Fibroblast of lung (primary cell): ENCODE measurements around the gene HMCN2.

Experiments used
- CTCF ChIP-seq, 2 donors: IDR thresholded peaks in 1 of 2; conservative IDR thresholded peaks in 1 of 2; 1 replicate in 1 of 2; 2 replicates in 1 of 2; pipeline ENCODE4 v1.5.1; 2011 to 2012; ENCODE audit warnings: low read length in 2 of 2, control low read depth in 1 of 2, inconsistent platforms in 1 of 2, low read depth in 1 of 2, mild to moderate bottlenecking in 1 of 2
- EZH2 ChIP-seq: IDR thresholded peaks from 2 replicates; pipeline ENCODE4 v1.5.1; 2012; ENCODE audit warnings: low read length, control low read depth, mild to moderate bottlenecking; ENCODE audit errors: missing control alignments

GRCh38 chr9:130356033-130356432 is 90.5 kb downstream of the HMCN2 start:
- TF ChIP-seq EZH2 (no peak), CTCF (conservative IDR thresholded peaks at IDR 0.05 in 1 of 2, IDR thresholded peaks at IDR 0.05 in 1 of 2; ENCODE audit: low read depth in 1 of 2, low read length in 2 of 2) (no peak)
